Measurements from ENCODE around the gene GSC2. TPM values are rescaled to one million over a fixed set of nuclear protein-coding genes. Genes with fewer than 3 reads are reported as not detected.

Gene GSC2
- total and polyA plus RNA-seq, 4 donors, result not detected

- TF ChIP-seq, protein P1, sequence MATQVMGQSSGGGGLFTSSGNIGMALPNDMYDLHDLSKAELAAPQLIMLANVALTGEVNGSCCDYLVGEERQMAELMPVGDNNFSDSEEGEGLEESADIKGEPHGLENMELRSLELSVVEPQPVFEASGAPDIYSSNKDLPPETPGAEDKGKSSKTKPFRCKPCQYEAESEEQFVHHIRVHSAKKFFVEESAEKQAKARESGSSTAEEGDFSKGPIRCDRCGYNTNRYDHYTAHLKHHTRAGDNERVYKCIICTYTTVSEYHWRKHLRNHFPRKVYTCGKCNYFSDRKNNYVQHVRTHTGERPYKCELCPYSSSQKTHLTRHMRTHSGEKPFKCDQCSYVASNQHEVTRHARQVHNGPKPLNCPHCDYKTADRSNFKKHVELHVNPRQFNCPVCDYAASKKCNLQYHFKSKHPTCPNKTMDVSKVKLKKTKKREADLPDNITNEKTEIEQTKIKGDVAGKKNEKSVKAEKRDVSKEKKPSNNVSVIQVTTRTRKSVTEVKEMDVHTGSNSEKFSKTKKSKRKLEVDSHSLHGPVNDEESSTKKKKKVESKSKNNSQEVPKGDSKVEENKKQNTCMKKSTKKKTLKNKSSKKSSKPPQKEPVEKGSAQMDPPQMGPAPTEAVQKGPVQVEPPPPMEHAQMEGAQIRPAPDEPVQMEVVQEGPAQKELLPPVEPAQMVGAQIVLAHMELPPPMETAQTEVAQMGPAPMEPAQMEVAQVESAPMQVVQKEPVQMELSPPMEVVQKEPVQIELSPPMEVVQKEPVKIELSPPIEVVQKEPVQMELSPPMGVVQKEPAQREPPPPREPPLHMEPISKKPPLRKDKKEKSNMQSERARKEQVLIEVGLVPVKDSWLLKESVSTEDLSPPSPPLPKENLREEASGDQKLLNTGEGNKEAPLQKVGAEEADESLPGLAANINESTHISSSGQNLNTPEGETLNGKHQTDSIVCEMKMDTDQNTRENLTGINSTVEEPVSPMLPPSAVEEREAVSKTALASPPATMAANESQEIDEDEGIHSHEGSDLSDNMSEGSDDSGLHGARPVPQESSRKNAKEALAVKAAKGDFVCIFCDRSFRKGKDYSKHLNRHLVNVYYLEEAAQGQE (IDR thresholded peaks at IDR 0.05), result no peak
- TF ChIP-seq GABPA (IDR thresholded peaks at IDR 0.05 in 1 of 2, conservative IDR thresholded peaks at IDR 0.05 in 1 of 2) (no peak), FOXA1 (IDR thresholded peaks at IDR 0.05) (no peak)
Observed at GRCh38 chr22:19176732-19177131, 26.6 kb upstream of the GSC2 start (continued).

- no peak for DNase-seq (ENCODE audit: low spot score)
- H3K27ac ChIP-seq (ENCODE audit: low read depth in 1 of 2, low read length in 2 of 2), result peak overlapping the region; percentile 65 to 75
- no peaks in the 10 kb centered on the region for H3K27me3 ChIP-seq (ENCODE audit: control insufficient read depth in 4 of 4, insufficient read depth in 4 of 4, low read length in 3 of 4)
- 80% methylated on average over 12 of the region's 12 CpGs for WGBS
- H3K36me3 ChIP-seq (ENCODE audit: control insufficient read depth in 4 of 4, insufficient read depth in 3 of 4, low read depth in 1 of 4, low read length in 3 of 4), result no peaks in the 10 kb centered on the region
- H3K9ac ChIP-seq (ENCODE audit: low read depth in 1 of 2, low read length in 2 of 2), result no peak overlapping the region
- H3K9me3 ChIP-seq (ENCODE audit: control insufficient read depth in 4 of 4, low read length in 3 of 4), result no peaks in the 10 kb centered on the region
- peaks cover 22 to 79% (median 66%) of the 10 kb centered on the region in 4 donors for H3K4me1 ChIP-seq (ENCODE audit: control insufficient read depth in 4 of 4, insufficient read depth in 4 of 4, low read length in 3 of 4)
- no peak overlapping the region for H3K4me3 ChIP-seq (ENCODE audit: low read depth in 1 of 3, low read length in 3 of 3)
- TF ChIP-seq RXRA (IDR thresholded peaks at IDR 0.05), result no peak
- no peak for TF ChIP-seq HNF4A (conservative IDR thresholded peaks at IDR 0.05)
- no peak for TF ChIP-seq FOXA2 (IDR thresholded peaks at IDR 0.05)
- no peak for TF ChIP-seq YY1 (IDR thresholded peaks at IDR 0.05)
- no peak for TF ChIP-seq NR2F2 (IDR thresholded peaks at IDR 0.05)
- TF ChIP-seq ZBTB33 (IDR thresholded peaks at IDR 0.05), result no peak
- no peak for TF ChIP-seq ATF3 (IDR thresholded peaks at IDR 0.05)
- TF ChIP-seq MAX (IDR thresholded peaks at IDR 0.05), result no peak
- TF ChIP-seq SP1 (IDR thresholded peaks at IDR 0.05), result no peak
- TF ChIP-seq EGR1 (IDR thresholded peaks at IDR 0.05; ENCODE audit: low read depth in 2 of 2), result no peak
- TF ChIP-seq TAF1 (conservative IDR thresholded peaks at IDR 0.05), result no peak
- TF ChIP-seq, protein P1 (IDR thresholded peaks at IDR 0.05), result no peak
- no peak for TF ChIP-seq FOXA1 (IDR thresholded peaks at IDR 0.05)
- TF ChIP-seq CTCF (IDR thresholded peaks at IDR 0.05; ENCODE audit: low read depth, low read length, missing input control), result no peak
Observed at GRCh38 chr22:19176175-19176643, 26.1 kb upstream of the GSC2 start.

All from liver (tissue), 9 donors.